BE2C (cell line): ENCODE results near the gene SERPINB12.

Experiments used
- DNase-seq: peaks from one replicate; pipeline ENCODE4 v3.0.0-alpha.2; 2020
- H3K27me3 ChIP-seq: fragments of 250-450 bp; sonication (Bioruptor Pico); 2 replicates; pipeline ENCODE4 v1.5.1; 2020; ENCODE audit warnings: mild to moderate bottlenecking
- H3K36me3 ChIP-seq: fragments of 250-450 bp; sonication (Bioruptor Pico); 2 replicates; pipeline ENCODE4 v1.5.1; 2020; ENCODE audit warnings: mild to moderate bottlenecking
- H3K4me1 ChIP-seq: fragments of 250-450 bp; sonication (Bioruptor Pico); 2 replicates; pipeline ENCODE4 v1.5.1; 2020
- H3K4me3 ChIP-seq: 2 replicates; pipeline ENCODE4 v1.5.1; 2011; ENCODE audit warnings: low read depth, low read length
- H3K9me3 ChIP-seq: fragments of 250-450 bp; sonication (Bioruptor Pico); 2 replicates; pipeline ENCODE4 v1.5.1; 2020
- TF ChIP-seq, protein P1 (sequence below): IDR thresholded peaks from 2 replicates; pipeline ENCODE4 v1.5.1; 2012; ENCODE audit warnings: mild to moderate bottlenecking, low read depth, low read length

The SERPINB12 gene

DNA sequence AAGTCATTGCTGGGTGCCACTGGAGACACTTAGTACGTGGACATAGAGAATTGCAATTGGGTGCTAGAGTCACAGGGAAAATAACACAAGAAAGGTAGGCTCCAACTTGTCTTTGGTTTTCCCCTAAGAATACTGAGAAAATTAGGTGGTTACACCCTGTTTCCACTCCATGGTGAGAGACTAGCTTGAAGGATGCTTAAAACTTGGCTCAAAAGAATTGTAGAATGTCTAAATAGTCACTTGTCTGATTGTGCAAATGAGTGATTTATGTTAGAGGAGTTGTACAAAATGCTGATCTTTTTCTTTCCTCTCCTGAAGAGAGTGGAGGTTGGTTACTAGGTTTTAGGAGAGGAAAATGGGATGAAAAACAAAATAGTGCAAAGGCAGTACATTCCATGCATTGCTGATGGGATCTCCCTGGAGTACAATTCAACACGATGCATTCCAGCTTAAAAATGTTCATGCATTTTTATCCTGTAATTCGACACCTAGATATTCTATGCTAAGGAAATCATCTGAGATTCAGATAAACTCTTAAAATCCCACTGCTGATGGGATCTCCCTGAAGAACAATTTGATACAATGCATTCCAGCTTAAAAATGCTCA, 2.2 kb upstream of the SERPINB12 start:
- no peak for DNase-seq
- H3K36me3 ChIP-seq, result no peaks in the 10 kb centered on the region
- no peaks in the 10 kb centered on the region for H3K27me3 ChIP-seq
- H3K4me3 ChIP-seq, result no peak overlapping the region
- TF ChIP-seq, protein P1, sequence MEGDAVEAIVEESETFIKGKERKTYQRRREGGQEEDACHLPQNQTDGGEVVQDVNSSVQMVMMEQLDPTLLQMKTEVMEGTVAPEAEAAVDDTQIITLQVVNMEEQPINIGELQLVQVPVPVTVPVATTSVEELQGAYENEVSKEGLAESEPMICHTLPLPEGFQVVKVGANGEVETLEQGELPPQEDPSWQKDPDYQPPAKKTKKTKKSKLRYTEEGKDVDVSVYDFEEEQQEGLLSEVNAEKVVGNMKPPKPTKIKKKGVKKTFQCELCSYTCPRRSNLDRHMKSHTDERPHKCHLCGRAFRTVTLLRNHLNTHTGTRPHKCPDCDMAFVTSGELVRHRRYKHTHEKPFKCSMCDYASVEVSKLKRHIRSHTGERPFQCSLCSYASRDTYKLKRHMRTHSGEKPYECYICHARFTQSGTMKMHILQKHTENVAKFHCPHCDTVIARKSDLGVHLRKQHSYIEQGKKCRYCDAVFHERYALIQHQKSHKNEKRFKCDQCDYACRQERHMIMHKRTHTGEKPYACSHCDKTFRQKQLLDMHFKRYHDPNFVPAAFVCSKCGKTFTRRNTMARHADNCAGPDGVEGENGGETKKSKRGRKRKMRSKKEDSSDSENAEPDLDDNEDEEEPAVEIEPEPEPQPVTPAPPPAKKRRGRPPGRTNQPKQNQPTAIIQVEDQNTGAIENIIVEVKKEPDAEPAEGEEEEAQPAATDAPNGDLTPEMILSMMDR, result no peak
- no peaks in the 10 kb centered on the region for H3K4me1 ChIP-seq
- H3K9me3 ChIP-seq, result no peaks in the 10 kb centered on the region

DNA sequence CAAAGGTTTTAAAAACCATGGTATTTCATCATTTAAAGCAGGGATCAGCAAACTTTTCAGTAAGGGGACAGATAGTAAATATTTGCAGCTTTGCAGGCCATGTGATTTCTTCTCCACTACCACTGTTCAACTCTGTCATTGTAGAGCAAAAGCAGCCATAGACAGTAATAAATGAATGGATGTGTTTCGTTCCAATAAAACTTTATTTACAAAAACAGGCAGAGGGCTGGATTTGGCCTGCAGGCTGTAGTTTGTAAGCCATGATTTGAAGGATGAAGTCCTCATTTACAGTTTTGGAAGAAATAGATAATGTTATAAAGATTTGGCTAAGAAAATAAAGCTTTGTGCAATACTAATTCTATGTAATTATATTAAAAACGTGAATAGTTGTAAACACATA, 1.8 kb downstream of the SERPINB12 start:
- no peaks in the 10 kb centered on the region for H3K9me3 ChIP-seq
- DNase-seq, result no peak
- H3K36me3 ChIP-seq, result no peaks in the 10 kb centered on the region
- no peaks in the 10 kb centered on the region for H3K4me1 ChIP-seq
- TF ChIP-seq, protein P1, result no peak
- H3K4me3 ChIP-seq, result no peak overlapping the region
- H3K27me3 ChIP-seq, result no peaks in the 10 kb centered on the region

- no peak overlapping the region for H3K4me3 ChIP-seq
- DNase-seq, result no peak
- no peaks in the 10 kb centered on the region for H3K9me3 ChIP-seq
- H3K27me3 ChIP-seq, result no peaks in the 10 kb centered on the region
- H3K36me3 ChIP-seq, result no peaks in the 10 kb centered on the region
- H3K4me1 ChIP-seq, result no peaks in the 10 kb centered on the region
- TF ChIP-seq, protein P1, result no peak
Observed at GRCh38 chr18:63545000-63545399, 2.8 kb downstream of the SERPINB12 start.

DNA sequence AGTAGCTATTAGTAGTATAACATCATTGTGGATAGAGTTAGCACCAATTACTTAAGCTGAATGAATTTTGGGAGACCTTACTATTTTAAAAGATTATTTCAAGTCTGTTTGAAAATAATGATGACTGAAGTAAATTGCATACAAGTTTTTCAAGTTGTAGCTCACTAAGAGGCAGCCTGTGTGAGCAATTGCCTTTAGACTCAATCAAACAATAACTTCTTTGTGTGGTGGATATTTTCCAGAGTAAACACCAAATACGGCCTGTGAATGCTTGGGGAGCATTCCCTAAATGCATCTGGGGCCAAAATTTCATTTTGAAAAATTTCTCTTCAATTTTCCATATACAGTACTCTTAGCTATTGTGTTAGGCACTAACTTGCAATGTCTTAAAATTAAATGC, 7.9 kb downstream of the SERPINB12 start:
- Histone ChIP-seq H3K9me3 (no peaks in the 10 kb centered on the region), H3K4me3 (no peak overlapping the region), H3K36me3 (no peaks in the 10 kb centered on the region), H3K4me1 (no peaks in the 10 kb centered on the region), H3K27me3 (no peaks in the 10 kb centered on the region)
- DNase-seq, result no peak
- TF ChIP-seq, protein P1, result no peak

DNA sequence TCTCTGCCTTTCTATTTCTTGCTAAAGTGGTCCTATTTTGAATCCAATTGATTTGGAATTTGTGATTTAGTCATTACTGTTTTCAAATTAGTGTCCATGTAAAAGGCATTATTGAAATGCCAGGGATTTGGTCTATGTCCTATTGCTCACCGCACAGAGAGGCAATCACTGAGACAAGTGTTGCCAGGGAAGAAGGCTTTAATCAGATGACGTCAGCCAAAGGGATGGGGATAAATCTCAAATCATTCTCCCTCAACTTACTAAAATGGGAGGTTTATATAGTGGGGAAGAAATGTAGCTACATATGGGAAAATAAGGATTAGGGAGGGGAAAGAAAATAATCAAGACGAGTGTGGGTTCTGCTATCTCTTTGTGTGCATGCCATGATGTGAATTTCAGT, 9.6 kb downstream of the SERPINB12 start:
- Histone ChIP-seq H3K36me3 (no peaks in the 10 kb centered on the region), H3K9me3 (no peaks in the 10 kb centered on the region), H3K4me3 (no peak overlapping the region), H3K4me1 (no peaks in the 10 kb centered on the region), H3K27me3 (no peaks in the 10 kb centered on the region)
- DNase-seq, result no peak
- TF ChIP-seq, protein P1, result no peak

GRCh38 chr18:63552581-63552980, 10.4 kb downstream of the SERPINB12 start:
- Histone ChIP-seq H3K36me3 (no peaks in the 10 kb centered on the region), H3K4me1 (no peaks in the 10 kb centered on the region), H3K4me3 (no peak overlapping the region), H3K27me3 (no peaks in the 10 kb centered on the region), H3K9me3 (no peaks in the 10 kb centered on the region)
- TF ChIP-seq, protein P1, result no peak
- no peak for DNase-seq
